HEK293 (cell line): ENCODE measurements around the gene BAG5.

Experiments used
- BCL11A ChIP-seq: fragments of 450-650 bp; formaldehyde crosslinking; IDR thresholded peaks from 2 replicates; pipeline ENCODE4 v1.5.1; 2016; ENCODE audit warnings: low read depth, missing biosample characterization, missing genetic modification characterization
- KLF1 ChIP-seq: fragments of 450-650 bp; formaldehyde crosslinking; IDR thresholded peaks from 2 replicates; pipeline ENCODE4 v1.5.1; 2016; ENCODE audit warnings: missing biosample characterization, missing genetic modification characterization
- MYNN ChIP-seq: fragments of 450-650 bp; formaldehyde crosslinking; IDR thresholded peaks from 2 replicates; pipeline ENCODE4 v1.5.1; 2016; ENCODE audit warnings: missing biosample characterization, missing genetic modification characterization, borderline replicate concordance
- PRDM1 ChIP-seq: fragments of 450-650 bp; formaldehyde crosslinking; IDR thresholded peaks from 2 replicates; pipeline ENCODE4; 2016; ENCODE audit warnings: missing biosample characterization, missing genetic modification characterization
- SETDB1 ChIP-seq: IDR thresholded peaks from one replicate; pipeline ENCODE4 v1.6.1; 2017; ENCODE audit warnings: mild to moderate bottlenecking, low read length, moderate library complexity, mixed read lengths; ENCODE audit not compliant: insufficient read length
- ZBTB26 ChIP-seq: fragments of 450-650 bp; formaldehyde crosslinking; optimal IDR thresholded peaks from 2 replicates; pipeline ENCODE3; 2016; ENCODE audit warnings: missing biosample characterization, mild to moderate bottlenecking, missing genetic modification characterization
- ZBTB8A ChIP-seq: fragments of 450-650 bp; formaldehyde crosslinking; IDR thresholded peaks from 2 replicates; pipeline ENCODE4 v1.5.1; 2016; ENCODE audit warnings: missing biosample characterization, missing genetic modification characterization
- ZNF16 ChIP-seq: fragments of 450-650 bp; formaldehyde crosslinking; IDR thresholded peaks from 2 replicates; pipeline ENCODE4 v1.5.1; 2016; ENCODE audit warnings: low read depth, missing biosample characterization, missing genetic modification characterization
- ZNF280C ChIP-seq: fragments of 450-650 bp; formaldehyde crosslinking; IDR thresholded peaks from 2 replicates; pipeline ENCODE4 v1.5.1; 2016; ENCODE audit warnings: missing biosample characterization, missing genetic modification characterization
- ZNF280D ChIP-seq: fragments of 450-650 bp; formaldehyde crosslinking; IDR thresholded peaks from 2 replicates; pipeline ENCODE4 v1.5.1; 2016; ENCODE audit warnings: missing biosample characterization, missing genetic modification characterization
- ZNF324 ChIP-seq: fragments of 450-650 bp; formaldehyde crosslinking; IDR thresholded peaks from 2 replicates; pipeline ENCODE4 v1.5.1; 2016; ENCODE audit warnings: missing biosample characterization, missing genetic modification characterization
- ZNF404 ChIP-seq: fragments of 450-650 bp; formaldehyde crosslinking; IDR thresholded peaks from 2 replicates; pipeline ENCODE4 v1.5.1; 2017; ENCODE audit warnings: missing biosample characterization, missing genetic modification characterization
- ZNF426 ChIP-seq: fragments of 450-650 bp; formaldehyde crosslinking; IDR thresholded peaks from 2 replicates; pipeline ENCODE4 v1.5.1; 2017; ENCODE audit warnings: missing biosample characterization, missing genetic modification characterization, mild to moderate bottlenecking, inconsistent platforms, moderate library complexity
- ZNF48 ChIP-seq: fragments of 450-650 bp; formaldehyde crosslinking; IDR thresholded peaks from 2 replicates; pipeline ENCODE4 v1.5.1; 2016; ENCODE audit warnings: missing biosample characterization, missing genetic modification characterization
- ZNF555 ChIP-seq: fragments of 450-650 bp; formaldehyde crosslinking; conservative IDR thresholded peaks from 2 replicates; pipeline ENCODE4 v1.5.1; 2017; ENCODE audit warnings: missing biosample characterization, mild to moderate bottlenecking, missing genetic modification characterization, inconsistent platforms
- ZNF558 ChIP-seq: fragments of 450-650 bp; formaldehyde crosslinking; IDR thresholded peaks from 2 replicates; pipeline ENCODE4 v1.5.1; 2016; ENCODE audit warnings: missing biosample characterization, missing genetic modification characterization
- ZNF560 ChIP-seq: fragments of 450-650 bp; formaldehyde crosslinking; IDR thresholded peaks from 2 replicates; pipeline ENCODE4 v1.5.1; 2017; ENCODE audit warnings: missing biosample characterization, missing genetic modification characterization, borderline replicate concordance
- ZNF610 ChIP-seq: fragments of 450-650 bp; formaldehyde crosslinking; IDR thresholded peaks from 2 replicates; pipeline ENCODE4 v1.5.1; 2016; ENCODE audit warnings: missing biosample characterization, missing genetic modification characterization, borderline replicate concordance
- ZNF629 ChIP-seq: fragments of 450-650 bp; formaldehyde crosslinking; IDR thresholded peaks from 2 replicates; pipeline ENCODE4 v1.5.1; 2017; ENCODE audit warnings: missing biosample characterization, missing genetic modification characterization
- ZNF654 ChIP-seq: fragments of 450-650 bp; formaldehyde crosslinking; IDR thresholded peaks from 2 replicates; pipeline ENCODE4 v1.5.1; 2016; ENCODE audit warnings: low read depth, missing biosample characterization, missing genetic modification characterization
- ZNF677 ChIP-seq: fragments of 450-650 bp; IDR thresholded peaks from 2 replicates; pipeline ENCODE4 v1.5.0; 2018; ENCODE audit warnings: missing biosample characterization, mild to moderate bottlenecking, missing genetic modification characterization, moderate library complexity
- ZNF777 ChIP-seq: fragments of 450-650 bp; formaldehyde crosslinking; IDR thresholded peaks from 2 replicates; pipeline ENCODE4 v1.5.1; 2017; ENCODE audit warnings: missing biosample characterization, missing genetic modification characterization, borderline replicate concordance
- ZSCAN30 ChIP-seq: fragments of 450-650 bp; IDR thresholded peaks from 2 replicates; pipeline ENCODE4 v1.5.1; 2018; ENCODE audit warnings: missing biosample characterization, mild to moderate bottlenecking, missing genetic modification characterization, moderate library complexity
- ZSCAN4 ChIP-seq: fragments of 450-650 bp; formaldehyde crosslinking; IDR thresholded peaks from 2 replicates; pipeline ENCODE4 v1.5.1; 2017; ENCODE audit warnings: missing biosample characterization, missing genetic modification characterization
- TF ChIP-seq, protein P1 (sequence below): fragments of 450-650 bp; formaldehyde crosslinking; IDR thresholded peaks from 2 replicates; pipeline ENCODE4 v1.5.1; 2016; ENCODE audit warnings: missing biosample characterization, missing genetic modification characterization
- TF ChIP-seq, protein P2 (sequence below): fragments of 450-650 bp; formaldehyde crosslinking; IDR thresholded peaks from 2 replicates; pipeline ENCODE4 v1.5.1; 2016; ENCODE audit warnings: missing biosample characterization, missing genetic modification characterization
- TF ChIP-seq, protein P3 (sequence below): fragments of 450-650 bp; formaldehyde crosslinking; IDR thresholded peaks from 2 replicates; pipeline ENCODE4 v1.5.1; 2016; ENCODE audit warnings: missing biosample characterization, missing genetic modification characterization

BAG5 gene

GRCh38 chr14:103520657-103521437, 41.6 kb downstream of the BAG5 start (continued):
- TF ChIP-seq ZNF426 (tag by site-specific recombination) (no peak), ZNF610 (0 out of 2 replicates have a peak, but pooled peaks have one; percentile 76), ZNF654 (tag by site-specific recombination) (no peak), PRDM1 (tag by site-specific recombination) (peak; percentile 63), ZNF677 (no peak), ZNF560 (tag by site-specific recombination) (no peak), ZNF558 (no peak), ZNF280C (no peak), ZNF629 (tag by site-specific recombination) (peak; percentile 99), ZNF16 (tag by site-specific recombination) (no peak), ZNF280D (tag by site-specific recombination) (no peak), ZSCAN4 (tag by site-specific recombination) (peak; percentile 25), BCL11A (tag by site-specific recombination) (peak; percentile 99), ZNF555 (no peak), ZBTB26 (peak; percentile 96), ZNF404 (tag by site-specific recombination) (no peak), MYNN (tag by site-specific recombination) (peak; percentile 48; the same call in 1 of the 2 replicates), ZNF324 (tag by site-specific recombination) (peak; percentile 95), ZNF777 (tag by site-specific recombination) (peak; percentile 72; the same call in 1 of the 2 replicates), SETDB1 (no peak), ZNF48 (tag by site-specific recombination) (no peak), ZBTB8A (tag by site-specific recombination) (peak; percentile 99), KLF1 (tag by site-specific recombination) (peak; percentile 90), ZSCAN30 (tag by site-specific recombination) (peak; percentile 91; the same call in 1 of the 2 replicates)
- TF ChIP-seq, protein P1, sequence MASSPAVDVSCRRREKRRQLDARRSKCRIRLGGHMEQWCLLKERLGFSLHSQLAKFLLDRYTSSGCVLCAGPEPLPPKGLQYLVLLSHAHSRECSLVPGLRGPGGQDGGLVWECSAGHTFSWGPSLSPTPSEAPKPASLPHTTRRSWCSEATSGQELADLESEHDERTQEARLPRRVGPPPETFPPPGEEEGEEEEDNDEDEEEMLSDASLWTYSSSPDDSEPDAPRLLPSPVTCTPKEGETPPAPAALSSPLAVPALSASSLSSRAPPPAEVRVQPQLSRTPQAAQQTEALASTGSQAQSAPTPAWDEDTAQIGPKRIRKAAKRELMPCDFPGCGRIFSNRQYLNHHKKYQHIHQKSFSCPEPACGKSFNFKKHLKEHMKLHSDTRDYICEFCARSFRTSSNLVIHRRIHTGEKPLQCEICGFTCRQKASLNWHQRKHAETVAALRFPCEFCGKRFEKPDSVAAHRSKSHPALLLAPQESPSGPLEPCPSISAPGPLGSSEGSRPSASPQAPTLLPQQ (tag by site-specific recombination), result peak; percentile 99
- TF ChIP-seq, protein P2, sequence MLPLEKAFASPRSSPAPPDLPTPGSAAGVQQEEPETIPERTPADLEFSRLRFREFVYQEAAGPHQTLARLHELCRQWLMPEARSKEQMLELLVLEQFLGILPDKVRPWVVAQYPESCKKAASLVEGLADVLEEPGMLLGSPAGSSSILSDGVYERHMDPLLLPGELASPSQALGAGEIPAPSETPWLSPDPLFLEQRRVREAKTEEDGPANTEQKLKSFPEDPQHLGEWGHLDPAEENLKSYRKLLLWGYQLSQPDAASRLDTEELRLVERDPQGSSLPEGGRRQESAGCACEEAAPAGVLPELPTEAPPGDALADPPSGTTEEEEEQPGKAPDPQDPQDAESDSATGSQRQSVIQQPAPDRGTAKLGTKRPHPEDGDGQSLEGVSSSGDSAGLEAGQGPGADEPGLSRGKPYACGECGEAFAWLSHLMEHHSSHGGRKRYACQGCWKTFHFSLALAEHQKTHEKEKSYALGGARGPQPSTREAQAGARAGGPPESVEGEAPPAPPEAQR (tag by site-specific recombination), result peak; percentile 49; the same call in 1 of the 2 replicates
- TF ChIP-seq, protein P3, sequence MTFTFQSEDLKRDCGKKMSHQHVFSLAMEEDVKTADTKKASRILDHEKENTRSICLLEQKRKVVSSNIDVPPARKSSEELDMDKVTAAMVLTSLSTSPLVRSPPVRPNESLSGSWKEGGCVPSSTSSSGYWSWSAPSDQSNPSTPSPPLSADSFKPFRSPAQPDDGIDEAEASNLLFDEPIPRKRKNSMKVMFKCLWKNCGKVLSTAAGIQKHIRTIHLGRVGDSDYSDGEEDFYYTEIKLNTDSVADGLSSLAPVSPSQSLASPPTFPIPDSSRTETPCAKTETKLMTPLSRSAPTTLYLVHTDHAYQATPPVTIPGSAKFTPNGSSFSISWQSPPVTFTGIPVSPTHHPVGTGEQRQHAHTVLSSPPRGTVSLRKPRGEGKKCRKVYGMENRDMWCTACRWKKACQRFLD (tag by site-specific recombination), result no peak; the same call in 1 of the 2 replicates
